Neural cell (in vitro differentiated cells): Measurements from ENCODE around the gene PRDM9. TPM values are rescaled to one million over a fixed set of nuclear protein-coding genes. Genes with fewer than 3 reads are reported as not detected.
"Not testable (repeated sequence)": the region's sequence is repeated elsewhere in the genome, so short reads cannot be mapped to it uniquely, and the experiment has no call there.

Experiments
- H2AFZ ChIP-seq: fragments of 200-600, 300-800 bp; sonication (generic), shearing (Covaris generic); 2 replicates; pipeline ENCODE4 v1.6.0; 2014; ENCODE audit warnings: low read depth, mild to moderate bottlenecking, antibody characterized with exemption, low read length, moderate library complexity
- H3F3A ChIP-seq: fragments of 200-600 bp; shearing (Covaris generic); 2 replicates; pipeline ENCODE4 v1.6.1; 2016; ENCODE audit warnings: mild to moderate bottlenecking, moderate library complexity, mixed read lengths, antibody characterized with exemption, low read length; ENCODE audit not compliant: insufficient read depth, poor library complexity, severe bottlenecking
- H3K27ac ChIP-seq: fragments of 200-600, 300-800 bp; sonication (generic), shearing (Covaris generic); 2 replicates; pipeline ENCODE4 v1.5.1; 2014; ENCODE audit warnings: mild to moderate bottlenecking, low read length, moderate library complexity
- H3K27me3 ChIP-seq: fragments of 300-800, 200-600 bp; sonication (generic), shearing (Covaris generic); 2 replicates; pipeline ENCODE4 v1.6.0; 2014; ENCODE audit warnings: mild to moderate bottlenecking, low read depth, low read length, moderate library complexity; ENCODE audit not compliant: insufficient read depth
- H3K36me3 ChIP-seq: fragments of 300-800, 200-600 bp; sonication (generic), shearing (Covaris generic); 2 replicates; pipeline ENCODE4 v1.5.1; 2014; ENCODE audit warnings: mild to moderate bottlenecking, antibody characterized with exemption, low read length, moderate library complexity; ENCODE audit not compliant: insufficient read depth
- H3K4me2 ChIP-seq: fragments of 300-800, 200-600 bp; sonication (generic), shearing (Covaris generic); 2 replicates; pipeline ENCODE4 v1.6.0; 2014; ENCODE audit warnings: mild to moderate bottlenecking, low read length
- H3K4me3 ChIP-seq: fragments of 300-800, 200-600 bp; sonication (generic), shearing (Covaris generic); 2 replicates; pipeline ENCODE4 v1.5.1; 2014; ENCODE audit warnings: mild to moderate bottlenecking, low read length, moderate library complexity
- H3K79me2 ChIP-seq: fragments of 200-600 bp; shearing (Covaris generic); replicated peaks from 2 replicates; pipeline ENCODE4 v1.6.0; 2014; ENCODE audit warnings: mild to moderate bottlenecking, low read length, moderate library complexity; ENCODE audit not compliant: insufficient read depth
- H3K9ac ChIP-seq: fragments of 300-800, 200-600 bp; sonication (generic), shearing (Covaris generic); 2 replicates; pipeline ENCODE4 v1.6.1; 2016; ENCODE audit warnings: mild to moderate bottlenecking, low read length, mixed read lengths
- H3K9me2 ChIP-seq: fragments of 200-600 bp; shearing (Covaris generic); 2 replicates; pipeline ENCODE4 v1.6.1; 2016; ENCODE audit warnings: mild to moderate bottlenecking, low read length, mixed read lengths; ENCODE audit not compliant: insufficient read depth
- H3K9me3 ChIP-seq: fragments of 200-600, 300-800 bp; sonication (generic), shearing (Covaris generic); 2 replicates; pipeline ENCODE4 v1.6.1; 2016; ENCODE audit warnings: mild to moderate bottlenecking, mixed run types, low read length, moderate library complexity, mixed read lengths
- H4K20me1 ChIP-seq: fragments of 200-600 bp; shearing (Covaris generic); 2 replicates; pipeline ENCODE4 v1.6.1; 2016; ENCODE audit warnings: mild to moderate bottlenecking, mixed run types; ENCODE audit not compliant: insufficient read depth
- EP300 ChIP-seq: fragments of 450-650 bp; conservative IDR thresholded peaks from 2 replicates; pipeline ENCODE4 v1.6.1; 2014; ENCODE audit warnings: antibody characterized with exemption, mild to moderate bottlenecking, moderate library complexity; ENCODE audit not compliant: poor library complexity, severe bottlenecking
- EZH2 ChIP-seq: fragments of 200-600, 300-800 bp; shearing (Covaris generic), sonication (generic); IDR thresholded peaks from 2 replicates; pipeline ENCODE4 v1.6.1; 2014; ENCODE audit warnings: antibody characterized with exemption, low read length, borderline replicate concordance, mild to moderate bottlenecking; ENCODE audit not compliant: insufficient read depth, poor library complexity, severe bottlenecking
- MXI1 ChIP-seq: fragments of 450-650 bp; conservative IDR thresholded peaks from 2 replicates; pipeline ENCODE4 v1.6.1; 2014; ENCODE audit warnings: antibody characterized with exemption, mild to moderate bottlenecking; ENCODE audit not compliant: poor library complexity, severe bottlenecking
- POLR2AphosphoS5 ChIP-seq: IDR thresholded peaks from 2 replicates; pipeline ENCODE4 v1.6.1; 2012
- RAD21 ChIP-seq: fragments of 450-650 bp; conservative IDR thresholded peaks from 2 replicates; pipeline ENCODE4 v1.6.1; 2014; ENCODE audit warnings: antibody characterized with exemption, mild to moderate bottlenecking, moderate library complexity
- SMC3 ChIP-seq: fragments of 450-650 bp; conservative IDR thresholded peaks from 2 replicates; pipeline ENCODE4 v1.6.1; 2014; ENCODE audit warnings: antibody characterized with exemption, mild to moderate bottlenecking, moderate library complexity; ENCODE audit not compliant: poor library complexity
- TAF1 ChIP-seq: IDR thresholded peaks from 2 replicates; pipeline ENCODE4 v1.6.1; 2012; ENCODE audit warnings: low read depth
- polyA plus RNA-seq: library from polyadenylated mRNA; depleted of rRNA; stranded (reverse); fragments of >200 nt; gene quantifications from 2 replicates; pipeline ENCODE4 v1.2.3, GENCODE V29; 2014
- TF ChIP-seq, protein P1 (sequence below): fragments of 450-650 bp; IDR thresholded peaks from 2 replicates; pipeline ENCODE4 v1.5.1; 2014; ENCODE audit warnings: antibody characterized with exemption, mild to moderate bottlenecking, moderate library complexity; ENCODE audit not compliant: poor library complexity, severe bottlenecking
- TF ChIP-seq, protein P2 (sequence below): IDR thresholded peaks from 2 replicates; pipeline ENCODE4 v1.6.1; 2012; ENCODE audit warnings: borderline replicate concordance

Gene PRDM9
- polyA plus RNA-seq, 1 donor from 2014 or later = not detected

GRCh38 chr5:23484096-23484495 lies 23.3 kb upstream of the PRDM9 start:
- Histone ChIP-seq H2AFZ (no peak overlapping the region), H4K20me1 (no peaks in the 10 kb centered on the region), H3K9me3 (no peaks in the 10 kb centered on the region), H3K27ac (no peak overlapping the region), H3F3A (no peaks in the 10 kb centered on the region), H3K36me3 (no peaks in the 10 kb centered on the region), H3K27me3 (no peaks in the 10 kb centered on the region), H3K9ac (no peak overlapping the region), H3K79me2 (no peaks in the 10 kb centered on the region), H3K4me3 (no peak overlapping the region), H3K9me2 (no peaks in the 10 kb centered on the region), H3K4me2 (no peak overlapping the region)
- no peak for TF ChIP-seq POLR2AphosphoS5
- no peak for TF ChIP-seq SMC3
- TF ChIP-seq MXI1 = no peak
- TF ChIP-seq, protein P1, sequence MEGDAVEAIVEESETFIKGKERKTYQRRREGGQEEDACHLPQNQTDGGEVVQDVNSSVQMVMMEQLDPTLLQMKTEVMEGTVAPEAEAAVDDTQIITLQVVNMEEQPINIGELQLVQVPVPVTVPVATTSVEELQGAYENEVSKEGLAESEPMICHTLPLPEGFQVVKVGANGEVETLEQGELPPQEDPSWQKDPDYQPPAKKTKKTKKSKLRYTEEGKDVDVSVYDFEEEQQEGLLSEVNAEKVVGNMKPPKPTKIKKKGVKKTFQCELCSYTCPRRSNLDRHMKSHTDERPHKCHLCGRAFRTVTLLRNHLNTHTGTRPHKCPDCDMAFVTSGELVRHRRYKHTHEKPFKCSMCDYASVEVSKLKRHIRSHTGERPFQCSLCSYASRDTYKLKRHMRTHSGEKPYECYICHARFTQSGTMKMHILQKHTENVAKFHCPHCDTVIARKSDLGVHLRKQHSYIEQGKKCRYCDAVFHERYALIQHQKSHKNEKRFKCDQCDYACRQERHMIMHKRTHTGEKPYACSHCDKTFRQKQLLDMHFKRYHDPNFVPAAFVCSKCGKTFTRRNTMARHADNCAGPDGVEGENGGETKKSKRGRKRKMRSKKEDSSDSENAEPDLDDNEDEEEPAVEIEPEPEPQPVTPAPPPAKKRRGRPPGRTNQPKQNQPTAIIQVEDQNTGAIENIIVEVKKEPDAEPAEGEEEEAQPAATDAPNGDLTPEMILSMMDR = no peak

GRCh38 chr5:23486227-23486626 lies 21.2 kb upstream of the PRDM9 start:
- H3K36me3 ChIP-seq, H3K27ac ChIP-seq, H3K4me2 ChIP-seq, H3K9me2 ChIP-seq, H2AFZ ChIP-seq, H3K9ac ChIP-seq, H3F3A ChIP-seq, H3K27me3 ChIP-seq, H3K79me2 ChIP-seq, H4K20me1 ChIP-seq, H3K4me3 ChIP-seq, H3K9me3 ChIP-seq: not testable (repeated sequence)

DNA sequence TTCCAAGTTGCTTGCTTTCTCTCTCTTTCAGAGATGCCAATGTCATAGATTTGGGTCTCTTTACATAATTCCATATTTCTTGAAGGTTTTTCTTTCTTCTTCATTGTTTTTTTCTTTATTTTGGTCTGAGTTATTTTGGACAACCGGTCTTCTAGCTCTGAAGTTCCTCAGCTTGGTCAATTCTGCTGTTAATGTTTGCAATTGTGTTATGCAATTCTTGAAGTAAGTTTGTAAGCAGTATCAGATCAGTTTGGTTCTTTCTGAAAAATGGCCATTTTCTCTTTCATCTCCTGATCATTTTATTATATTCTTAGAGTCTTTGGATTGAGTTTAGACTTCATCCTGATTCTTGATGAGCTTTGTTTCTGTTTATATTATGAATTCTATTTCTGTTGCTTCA lies 16.4 kb upstream of the PRDM9 start:
- no peaks in the 10 kb centered on the region for H3F3A ChIP-seq
- H3K36me3 ChIP-seq = no peaks in the 10 kb centered on the region
- H3K27me3 ChIP-seq = no peaks in the 10 kb centered on the region
- no peaks in the 10 kb centered on the region for H3K9me2 ChIP-seq
- H3K9ac ChIP-seq = no peak overlapping the region
- no peak overlapping the region for H3K4me3 ChIP-seq
- no peaks in the 10 kb centered on the region for H3K79me2 ChIP-seq
- no peaks in the 10 kb centered on the region for H4K20me1 ChIP-seq
- no peak overlapping the region for H2AFZ ChIP-seq
- TF ChIP-seq TAF1 = no peak
- TF ChIP-seq, protein P2, sequence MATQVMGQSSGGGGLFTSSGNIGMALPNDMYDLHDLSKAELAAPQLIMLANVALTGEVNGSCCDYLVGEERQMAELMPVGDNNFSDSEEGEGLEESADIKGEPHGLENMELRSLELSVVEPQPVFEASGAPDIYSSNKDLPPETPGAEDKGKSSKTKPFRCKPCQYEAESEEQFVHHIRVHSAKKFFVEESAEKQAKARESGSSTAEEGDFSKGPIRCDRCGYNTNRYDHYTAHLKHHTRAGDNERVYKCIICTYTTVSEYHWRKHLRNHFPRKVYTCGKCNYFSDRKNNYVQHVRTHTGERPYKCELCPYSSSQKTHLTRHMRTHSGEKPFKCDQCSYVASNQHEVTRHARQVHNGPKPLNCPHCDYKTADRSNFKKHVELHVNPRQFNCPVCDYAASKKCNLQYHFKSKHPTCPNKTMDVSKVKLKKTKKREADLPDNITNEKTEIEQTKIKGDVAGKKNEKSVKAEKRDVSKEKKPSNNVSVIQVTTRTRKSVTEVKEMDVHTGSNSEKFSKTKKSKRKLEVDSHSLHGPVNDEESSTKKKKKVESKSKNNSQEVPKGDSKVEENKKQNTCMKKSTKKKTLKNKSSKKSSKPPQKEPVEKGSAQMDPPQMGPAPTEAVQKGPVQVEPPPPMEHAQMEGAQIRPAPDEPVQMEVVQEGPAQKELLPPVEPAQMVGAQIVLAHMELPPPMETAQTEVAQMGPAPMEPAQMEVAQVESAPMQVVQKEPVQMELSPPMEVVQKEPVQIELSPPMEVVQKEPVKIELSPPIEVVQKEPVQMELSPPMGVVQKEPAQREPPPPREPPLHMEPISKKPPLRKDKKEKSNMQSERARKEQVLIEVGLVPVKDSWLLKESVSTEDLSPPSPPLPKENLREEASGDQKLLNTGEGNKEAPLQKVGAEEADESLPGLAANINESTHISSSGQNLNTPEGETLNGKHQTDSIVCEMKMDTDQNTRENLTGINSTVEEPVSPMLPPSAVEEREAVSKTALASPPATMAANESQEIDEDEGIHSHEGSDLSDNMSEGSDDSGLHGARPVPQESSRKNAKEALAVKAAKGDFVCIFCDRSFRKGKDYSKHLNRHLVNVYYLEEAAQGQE = no peak
- no peak for TF ChIP-seq EZH2
- TF ChIP-seq SMC3 = no peak
- no peak for TF ChIP-seq MXI1
- TF ChIP-seq RAD21 = no peak
- TF ChIP-seq, protein P1 = no peak
- no peak for TF ChIP-seq POLR2AphosphoS5
- TF ChIP-seq EP300 = no peak
- no peak overlapping the region for H3K4me2 ChIP-seq
- H3K9me3 ChIP-seq = no peaks in the 10 kb centered on the region
- no peak overlapping the region for H3K27ac ChIP-seq
